ENCODE data around the gene PGM1.
"Not testable (repeated sequence)": the region's sequence is repeated elsewhere in the genome, so short reads cannot be mapped to it uniquely, and the experiment has no call there.

PGM1 gene

GRCh38 chr1:63575340-63575826 lies 17.8 kb upstream of the PGM1 start:
- Histone ChIP-seq H3K9me3 (ENCODE audit: insufficient read depth, low read depth, low read length) (no peaks in the 10 kb centered on the region; the same call in 1 of the 2 replicates), H4K20me1 (ENCODE audit: insufficient read depth, low read length, poor library complexity, severe bottlenecking) (no peaks in the 10 kb centered on the region), H3K4me3 (ENCODE audit: low read length, poor library complexity, severe bottlenecking) (no peak overlapping the region), H3K79me2 (ENCODE audit: insufficient read depth, low read length) (no peaks in the 10 kb centered on the region), H3K9me2 (replicated peaks; ENCODE audit: low read depth, low read length) (no peaks in the 10 kb centered on the region), H3K4me2 (ENCODE audit: low read depth, low read length, poor library complexity, severe bottlenecking) (no peak overlapping the region), H3F3A (ENCODE audit: low read depth) (no peaks in the 10 kb centered on the region), H2AFZ (ENCODE audit: low read length) (no peak overlapping the region), H3K36me3 (ENCODE audit: insufficient read depth, low read length) (no peaks in the 10 kb centered on the region), H3K9ac (ENCODE audit: low read depth, low read length, poor library complexity, severe bottlenecking) (no peak overlapping the region), H3K27me3 (ENCODE audit: insufficient read depth, low read length, poor library complexity, severe bottlenecking) (no peaks in the 10 kb centered on the region), H3K4me1 (ENCODE audit: insufficient read depth, low read length, poor library complexity, severe bottlenecking) (no peaks in the 10 kb centered on the region)
- TF ChIP-seq EZH2phosphoT487 (IDR thresholded peaks at IDR 0.05; ENCODE audit: borderline replicate concordance) (no peak), CTCF (conservative IDR thresholded peaks at IDR 0.05; ENCODE audit: low read length) (peak; percentile 62)

- not testable (repeated sequence) for H4K20me1 ChIP-seq (ENCODE audit: insufficient read depth, low read length, poor library complexity, severe bottlenecking); H3K9me2 ChIP-seq (replicated peaks; ENCODE audit: low read depth, low read length); H3K27me3 ChIP-seq (ENCODE audit: insufficient read depth, low read length, poor library complexity, severe bottlenecking); H3K9me3 ChIP-seq (ENCODE audit: insufficient read depth, low read depth, low read length); H3F3A ChIP-seq (ENCODE audit: low read depth); H3K4me1 ChIP-seq (ENCODE audit: insufficient read depth, low read length, poor library complexity, severe bottlenecking); H3K4me2 ChIP-seq (ENCODE audit: low read depth, low read length, poor library complexity, severe bottlenecking); H3K36me3 ChIP-seq (ENCODE audit: insufficient read depth, low read length); H3K9ac ChIP-seq (ENCODE audit: low read depth, low read length, poor library complexity, severe bottlenecking); H3K4me3 ChIP-seq (ENCODE audit: low read length, poor library complexity, severe bottlenecking); H3K79me2 ChIP-seq (ENCODE audit: insufficient read depth, low read length); H2AFZ ChIP-seq (ENCODE audit: low read length)
These were observed 6.9 kb upstream of the PGM1 start for GRCh38 chr1:63586326-63586725.

- Histone ChIP-seq H3K9me3 (ENCODE audit: insufficient read depth, low read depth, low read length) (no peaks in the 10 kb centered on the region), H3K4me3 (ENCODE audit: low read length, poor library complexity, severe bottlenecking) (no peak overlapping the region), H2AFZ (ENCODE audit: low read length) (no peak overlapping the region), H3K36me3 (ENCODE audit: insufficient read depth, low read length) (no peaks in the 10 kb centered on the region), H4K20me1 (ENCODE audit: insufficient read depth, low read length, poor library complexity, severe bottlenecking) (peaks cover 2% of the 10 kb centered on the region), H3K27me3 (ENCODE audit: insufficient read depth, low read length, poor library complexity, severe bottlenecking) (no peaks in the 10 kb centered on the region), H3F3A (ENCODE audit: low read depth) (no peaks in the 10 kb centered on the region), H3K79me2 (ENCODE audit: insufficient read depth, low read length) (peaks cover 32% of the 10 kb centered on the region), H3K4me1 (ENCODE audit: insufficient read depth, low read length, poor library complexity, severe bottlenecking) (peaks cover 17% of the 10 kb centered on the region), H3K9ac (ENCODE audit: low read depth, low read length, poor library complexity, severe bottlenecking) (no peak overlapping the region), H3K9me2 (replicated peaks; ENCODE audit: low read depth, low read length) (no peaks in the 10 kb centered on the region), H3K4me2 (ENCODE audit: low read depth, low read length, poor library complexity, severe bottlenecking) (no peak overlapping the region)
- TF ChIP-seq EZH2phosphoT487 (IDR thresholded peaks at IDR 0.05; ENCODE audit: borderline replicate concordance): no peak
These were observed 3.0 kb upstream of the PGM1 start for GRCh38 chr1:63590166-63590560.

- TF ChIP-seq CTCF (conservative IDR thresholded peaks at IDR 0.05; ENCODE audit: low read length) (no peak), EZH2phosphoT487 (IDR thresholded peaks at IDR 0.05; ENCODE audit: borderline replicate concordance) (no peak)
- Histone ChIP-seq H2AFZ (ENCODE audit: low read length) (peak overlapping the region; percentile 98), H3K9me2 (replicated peaks; ENCODE audit: low read depth, low read length) (no peaks in the 10 kb centered on the region), H3K4me1 (ENCODE audit: insufficient read depth, low read length, poor library complexity, severe bottlenecking) (peaks cover 32% of the 10 kb centered on the region), H3K9ac (ENCODE audit: low read depth, low read length, poor library complexity, severe bottlenecking) (peak overlapping the region; percentile 89), H3K79me2 (ENCODE audit: insufficient read depth, low read length) (peaks cover 58% of the 10 kb centered on the region), H4K20me1 (ENCODE audit: insufficient read depth, low read length, poor library complexity, severe bottlenecking) (peaks cover 18% of the 10 kb centered on the region), H3K9me3 (ENCODE audit: insufficient read depth, low read depth, low read length) (no peaks in the 10 kb centered on the region), H3K36me3 (ENCODE audit: insufficient read depth, low read length) (no peaks in the 10 kb centered on the region), H3K4me2 (ENCODE audit: low read depth, low read length, poor library complexity, severe bottlenecking) (peak overlapping the region; percentile 86), H3K27me3 (ENCODE audit: insufficient read depth, low read length, poor library complexity, severe bottlenecking) (no peaks in the 10 kb centered on the region), H3F3A (ENCODE audit: low read depth) (no peaks in the 10 kb centered on the region), H3K4me3 (ENCODE audit: low read length, poor library complexity, severe bottlenecking) (peak overlapping the region; percentile 99)
These were observed 492 bp upstream of the PGM1 start for GRCh38 chr1:63592536-63593302.
